WTC11 (cell line): ENCODE data around the gene SMIM10L1. TPM values are rescaled to one million over a fixed set of nuclear protein-coding genes. Genes with fewer than 3 reads are reported as not detected.

Experiments
- ATAC-seq: fragments of 200-7000 bp; cut with Tn5 transposase; 2 replicates; pipeline ENCODE4 v1.10.0; 2021; ENCODE audit warnings: mild to moderate bottlenecking, moderate library complexity
- CTCF ChIA-PET: fragments of 300-600 bp; sonication (Branson Sonifier 250); formaldehyde crosslinking; loops from one replicate; lab custom pipeline; 2021; ENCODE audit warnings: antibody characterized with exemption; lab: Charles Lee
- POLR2A ChIA-PET: fragments of 350-600 bp; sonication (Branson Sonifier 250); formaldehyde crosslinking; loops from one replicate; lab custom pipeline; 2021; ENCODE audit warnings: antibody characterized with exemption; lab: Charles Lee
- DNase-seq: peaks from one replicate; pipeline ENCODE4 v3.0.0; 2021; ENCODE audit warnings: low spot score
- H3K27ac Mint-ChIP-seq: 2 replicates; pipeline ENCODE4 v1.8.0; 2021; ENCODE audit warnings: mixed read lengths
- H3K27me3 Mint-ChIP-seq: 2 replicates; pipeline ENCODE4 v1.8.0; 2021; ENCODE audit warnings: low read depth, mild to moderate bottlenecking, moderate library complexity, mixed read lengths
- H3K36me3 Mint-ChIP-seq: 2 replicates; pipeline ENCODE4 v1.8.0; 2021; ENCODE audit warnings: mixed read lengths
- H3K4me1 Mint-ChIP-seq: 2 replicates; pipeline ENCODE4 v1.8.0; 2022; ENCODE audit warnings: mixed read lengths
- H3K4me3 Mint-ChIP-seq: 2 replicates; pipeline ENCODE4 v1.8.0; 2021; ENCODE audit warnings: mild to moderate bottlenecking, moderate library complexity, mixed read lengths
- H3K9me3 Mint-ChIP-seq: 2 replicates; pipeline ENCODE4 v1.8.0; 2021; ENCODE audit warnings: mixed read lengths
- AFF4 ChIP-seq: sonication (generic); formaldehyde crosslinking; IDR thresholded peaks from 2 replicates; pipeline ENCODE4 v1.8.1; 2023; ENCODE audit warnings: mild to moderate bottlenecking, missing genetic modification reagents, borderline replicate concordance
- ARID4B ChIP-seq: sonication (generic); formaldehyde crosslinking; IDR thresholded peaks from 2 replicates; pipeline ENCODE4 v1.8.0; 2023; ENCODE audit warnings: missing genetic modification reagents, mild to moderate bottlenecking, borderline replicate concordance
- ATF3 ChIP-seq: sonication (generic); formaldehyde crosslinking; conservative IDR thresholded peaks from 2 replicates; pipeline ENCODE4 v1.8.1; 2022; ENCODE audit warnings: mild to moderate bottlenecking, missing genetic modification reagents
- E2F4 ChIP-seq: sonication (generic); formaldehyde crosslinking; IDR thresholded peaks from 2 replicates; pipeline ENCODE4 v1.8.1; 2022; ENCODE audit warnings: low read depth, mild to moderate bottlenecking, moderate library complexity, missing genetic modification reagents, borderline replicate concordance
- ELF4 ChIP-seq: sonication (generic); formaldehyde crosslinking; IDR thresholded peaks from 2 replicates; pipeline ENCODE4 v1.8.1; 2022; ENCODE audit warnings: low read depth, mild to moderate bottlenecking, moderate library complexity, missing genetic modification reagents
- KAT7 ChIP-seq: sonication (generic); formaldehyde crosslinking; IDR thresholded peaks from 2 replicates; pipeline ENCODE4 v1.8.1; 2023; ENCODE audit warnings: missing genetic modification reagents, mild to moderate bottlenecking, borderline replicate concordance
- NFYB ChIP-seq: sonication (generic); formaldehyde crosslinking; conservative IDR thresholded peaks from 2 replicates; pipeline ENCODE4 v1.8.0; 2022; ENCODE audit warnings: low read depth, missing genetic modification reagents
- NR1H2 ChIP-seq: sonication (generic); formaldehyde crosslinking; IDR thresholded peaks from 2 replicates; pipeline ENCODE4 v1.9.0; 2021; ENCODE audit warnings: mild to moderate bottlenecking, moderate library complexity, missing genetic modification reagents
- OVOL2 ChIP-seq: fragments of 250-450 bp; sonication (Bioruptor Pico); IDR thresholded peaks from 2 replicates; pipeline ENCODE4 v1.9.0; 2021; ENCODE audit warnings: mild to moderate bottlenecking, borderline replicate concordance
- SOX15 ChIP-seq: fragments of 250-450 bp; sonication (Bioruptor Pico); IDR thresholded peaks from 2 replicates; pipeline ENCODE4 v1.9.0; 2021; ENCODE audit warnings: mild to moderate bottlenecking
- STAT6 ChIP-seq: sonication (generic); formaldehyde crosslinking; conservative IDR thresholded peaks from 2 replicates; pipeline ENCODE4 v1.8.1; 2023; ENCODE audit warnings: mild to moderate bottlenecking, low read depth, missing genetic modification reagents, moderate library complexity
- TCF7 ChIP-seq: sonication (generic); formaldehyde crosslinking; IDR thresholded peaks from 2 replicates; pipeline ENCODE4 v1.8.0; 2022; ENCODE audit warnings: mild to moderate bottlenecking, low read depth, missing genetic modification reagents, moderate library complexity
- USF1 ChIP-seq: sonication (generic); formaldehyde crosslinking; IDR thresholded peaks from 2 replicates; pipeline ENCODE4 v1.8.0; 2022; ENCODE audit warnings: mild to moderate bottlenecking, missing genetic modification reagents
- ZNF416 ChIP-seq: fragments of 250-450 bp; sonication (Bioruptor Pico); IDR thresholded peaks from 2 replicates; pipeline ENCODE4 v1.9.0; 2021; ENCODE audit warnings: mild to moderate bottlenecking, inconsistent platforms
- ZNF423 ChIP-seq: fragments of 250-450 bp; sonication (Bioruptor Pico); IDR thresholded peaks from 2 replicates; pipeline ENCODE4 v2.1.2; 2022; ENCODE audit warnings: mild to moderate bottlenecking, moderate library complexity
- ZNF671 ChIP-seq: fragments of 250-450 bp; sonication (Bioruptor Pico); IDR thresholded peaks from 2 replicates; pipeline ENCODE4 v1.8.0; 2021; ENCODE audit warnings: mild to moderate bottlenecking
- total RNA-seq: library from RNA; stranded (reverse); gene quantifications from 3 replicates; pipeline ENCODE4 v1.2.3, GENCODE V29; 2021

SMIM10L1 gene
- total RNA-seq, 1 experiment from 2014 or later, result 12.2 TPM

- no peak for TF ChIP-seq NR1H2 (CRISPR knock-in tag)
- no peak for TF ChIP-seq TCF7 (CRISPR knock-in tag)
- TF ChIP-seq ZNF423 (CRISPR knock-in tag), result no peak
These were observed 27.6 kb upstream of the SMIM10L1 start (continued) for GRCh38 chr12:11143352-11143751.

- ChIA-PET POLR2A (no interaction called here), CTCF (no interaction called here)
- Mint-ChIP-seq H3K36me3 (peaks cover 47% of the 10 kb centered on the region), H3K4me3 (no peak overlapping the region), H3K27me3 (no peaks in the 10 kb centered on the region), H3K9me3 (peaks cover 33% of the 10 kb centered on the region), H3K27ac (no peak overlapping the region), H3K4me1 (peaks cover 14% of the 10 kb centered on the region)
- ATAC-seq (no peak), DNase-seq (no peak)
- TF ChIP-seq NFYB (CRISPR knock-in tag) (no peak), SOX15 (CRISPR knock-in tag) (no peak), ELF4 (no peak), USF1 (CRISPR knock-in tag) (no peak), ZNF416 (no peak), KAT7 (CRISPR knock-in tag) (no peak), ZNF671 (no peak), STAT6 (CRISPR knock-in tag) (no peak), ATF3 (CRISPR knock-in tag) (no peak)
These were observed 26.7 kb upstream of the SMIM10L1 start for GRCh38 chr12:11144297-11144696.

- CTCF ChIA-PET, result no interaction called here
- DNase-seq (no peak), ATAC-seq (no peak)
- no peaks in the 10 kb centered on the region for H3K27me3 Mint-ChIP-seq
- H3K4me3 Mint-ChIP-seq, result no peak overlapping the region
- no peak for TF ChIP-seq ARID4B (CRISPR knock-in tag)
- no peak for TF ChIP-seq OVOL2 (CRISPR knock-in tag)
- TF ChIP-seq AFF4 (CRISPR knock-in tag), result no peak
- TF ChIP-seq E2F4 (CRISPR knock-in tag), result no peak
- no peak for TF ChIP-seq NFYB (CRISPR knock-in tag)
- peaks cover 19% of the 10 kb centered on the region for H3K4me1 Mint-ChIP-seq
- H3K27ac Mint-ChIP-seq, result no peak overlapping the region
- peaks cover 43% of the 10 kb centered on the region for H3K36me3 Mint-ChIP-seq
- peaks cover 41% of the 10 kb centered on the region for H3K9me3 Mint-ChIP-seq
- POLR2A ChIA-PET, result no interaction called here
These were observed 23.6 kb upstream of the SMIM10L1 start for GRCh38 chr12:11147420-11147819.
